Measurements from ENCODE around the gene MTMR3. TPM values are rescaled to one million over a fixed set of nuclear protein-coding genes. Genes with fewer than 3 reads are reported as not detected.

MTMR3 gene
- total RNA-seq, 2 experiments from 2014 or later = 12.2 to 14.0 TPM

DNA sequence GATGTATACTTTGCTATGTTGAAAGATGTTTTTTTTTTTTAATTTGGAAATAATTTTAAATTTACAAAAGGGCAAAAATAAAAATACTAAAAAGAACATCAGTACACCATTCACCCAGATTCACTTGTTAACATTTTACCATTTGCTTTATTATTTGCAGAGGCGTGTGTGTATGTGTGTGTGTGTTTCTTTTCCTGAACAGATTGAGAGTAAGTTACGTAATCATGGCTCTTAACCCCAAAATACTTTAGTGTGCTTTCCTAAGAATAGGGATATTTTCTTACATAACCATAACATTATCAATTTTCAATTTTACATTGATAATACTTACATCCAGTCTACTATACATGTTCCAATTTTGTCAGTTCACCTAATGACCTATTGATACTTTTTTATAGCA is 105.7 kb downstream of the MTMR3 start:
- ChIA-PET CTCF (no interaction called here), POLR2A (no interaction called here)

DNA sequence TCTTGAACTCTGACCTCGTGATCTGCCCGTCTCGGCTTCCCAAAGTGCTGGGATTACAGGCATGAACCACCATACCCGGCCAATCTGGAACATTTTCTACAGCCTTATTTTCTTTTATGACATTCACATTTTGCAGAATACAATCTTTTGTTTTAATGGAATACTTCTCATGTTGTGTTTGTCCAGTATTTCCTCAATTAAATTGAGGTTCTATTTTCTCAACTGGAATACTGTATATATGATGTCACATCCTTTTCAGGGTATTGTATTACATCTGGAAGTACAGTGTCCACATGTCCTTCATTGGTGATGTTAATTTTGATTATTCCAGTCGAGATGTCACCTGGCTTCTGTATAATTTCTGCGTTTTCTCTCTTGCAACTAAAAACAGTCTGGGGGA is 106.5 kb downstream of the MTMR3 start:
- ChIA-PET CTCF (no interaction called here), POLR2A (no interaction called here)

GRCh38 chr22:29992341-29993275 is 109.6 kb downstream of the MTMR3 start:
- ChIA-PET CTCF (no interaction called here), POLR2A (no interaction called here)

DNA sequence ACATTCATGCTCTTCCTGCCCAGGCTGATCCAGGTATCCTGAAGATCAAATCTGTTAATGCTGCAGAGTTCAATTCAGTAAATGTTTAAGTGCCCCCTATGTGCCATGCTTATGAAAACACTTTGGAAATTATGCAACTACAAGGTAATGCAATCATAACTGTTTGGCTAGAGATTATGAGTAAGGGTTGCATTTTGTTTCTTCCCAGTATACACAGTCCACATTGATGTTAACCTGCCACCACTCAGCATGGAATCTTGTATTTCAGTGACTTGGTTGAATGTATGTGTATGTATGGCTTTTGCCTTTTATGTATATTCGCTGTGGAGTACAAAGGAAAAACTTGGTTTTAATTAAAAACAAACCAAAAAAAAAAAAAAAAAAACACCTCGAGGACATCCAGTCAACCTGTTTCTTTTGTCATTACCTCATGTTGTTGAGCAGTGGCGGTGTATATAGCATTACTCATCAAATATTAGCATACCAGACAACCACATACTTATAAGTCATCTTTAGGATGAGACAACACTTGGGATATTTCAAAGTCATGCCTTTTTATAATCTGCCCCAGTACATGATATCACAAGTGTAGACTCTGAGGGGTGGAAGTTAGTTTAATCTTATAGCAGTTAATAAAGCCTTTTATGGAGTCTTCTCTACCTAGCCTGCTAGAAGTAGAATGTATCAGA is 111.2 kb downstream of the MTMR3 start:
- ChIA-PET POLR2A (no interaction called here), CTCF (no interaction called here)

DNA sequence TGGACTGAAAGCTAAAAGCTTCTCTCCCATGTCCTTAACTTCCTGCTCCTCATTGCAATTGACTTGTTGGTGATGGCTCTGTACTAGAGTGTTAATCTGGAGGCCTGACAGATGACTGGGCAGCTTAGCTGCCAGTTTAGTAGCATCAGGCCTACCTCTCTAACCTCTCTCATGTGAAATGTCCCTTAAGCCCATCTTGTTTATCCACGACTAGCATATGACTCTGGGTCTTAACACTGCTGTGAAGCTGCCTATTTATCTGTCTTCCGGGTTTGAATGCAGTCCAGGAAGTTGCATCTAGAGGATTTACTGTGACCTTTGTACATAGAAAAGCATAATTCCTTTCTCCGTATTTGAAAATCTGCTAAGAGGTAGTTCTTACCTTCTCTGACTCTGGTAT is 112.0 kb downstream of the MTMR3 start:
- POLR2A ChIA-PET = no interaction called here
- CTCF ChIA-PET = no interaction called here

DNA sequence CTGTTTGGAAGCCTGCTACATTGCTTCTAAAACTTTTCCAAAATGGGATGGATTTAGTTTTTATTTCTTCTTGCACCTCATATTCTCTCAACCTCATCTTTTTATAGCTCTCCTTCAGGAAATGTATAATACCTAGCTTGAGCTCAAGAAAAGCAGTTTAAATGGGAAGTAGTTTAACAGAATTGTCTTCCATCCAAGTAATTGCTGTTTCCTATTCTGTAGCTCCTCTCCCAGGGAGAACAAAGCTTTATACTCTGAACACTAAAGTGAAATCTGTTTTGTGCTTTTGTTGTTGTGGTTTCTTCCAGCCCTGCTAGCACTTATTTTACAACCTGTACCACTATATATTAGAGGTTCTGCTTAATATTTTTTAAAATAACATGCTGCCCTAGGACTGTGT is 114.1 kb downstream of the MTMR3 start:
- ChIA-PET CTCF (interaction anchor here (0.5 to 0.9 kb wide), 2 partner anchors 8 to 999 kb away, joined by 3 read pairs; no protein-coding TSS in a partner anchor), POLR2A (no interaction called here)

GRCh38 chr22:29997516-29997915 is 114.5 kb downstream of the MTMR3 start:
- ChIA-PET POLR2A (no interaction called here), CTCF (interaction anchor here (0.9 kb wide), 1 partner anchor 8 kb away, joined by 3 read pairs; no protein-coding TSS in a partner anchor)

DNA sequence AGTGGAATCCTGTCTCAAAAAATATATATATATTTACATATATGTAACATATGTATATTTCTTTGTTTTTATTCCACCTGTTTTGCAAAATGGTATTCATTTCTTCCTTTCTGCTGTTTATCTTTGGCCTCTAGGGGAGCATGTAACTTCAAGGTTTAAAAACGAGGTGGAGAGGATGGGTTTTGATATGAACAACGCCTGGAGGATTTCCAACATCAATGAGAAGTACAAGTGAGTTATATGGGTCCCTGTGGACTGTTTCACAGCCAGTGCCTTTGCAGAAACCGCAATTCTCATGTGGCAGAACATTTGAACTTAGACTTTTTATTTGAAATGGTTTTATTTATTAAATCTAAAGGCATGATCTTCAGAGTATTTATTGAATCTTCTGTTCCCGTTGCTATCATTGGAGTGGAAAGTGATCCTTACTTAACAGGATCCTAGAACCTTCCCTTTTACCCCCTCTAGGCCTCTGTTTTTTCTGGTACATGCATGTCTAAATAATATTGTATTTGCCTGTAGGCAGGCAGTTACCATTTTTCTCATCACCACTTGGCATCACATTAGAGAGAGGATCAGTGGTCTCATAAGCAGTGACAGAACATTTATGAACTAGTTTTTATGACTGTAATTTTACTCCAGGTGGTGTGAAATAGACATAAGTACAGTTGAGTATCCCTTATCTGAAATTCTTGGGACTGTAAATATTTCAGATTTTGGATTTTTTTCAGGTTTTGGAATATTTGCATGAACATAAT is 115.8 kb downstream of the MTMR3 start:
- ChIA-PET POLR2A (no interaction called here), CTCF (no interaction called here)

DNA sequence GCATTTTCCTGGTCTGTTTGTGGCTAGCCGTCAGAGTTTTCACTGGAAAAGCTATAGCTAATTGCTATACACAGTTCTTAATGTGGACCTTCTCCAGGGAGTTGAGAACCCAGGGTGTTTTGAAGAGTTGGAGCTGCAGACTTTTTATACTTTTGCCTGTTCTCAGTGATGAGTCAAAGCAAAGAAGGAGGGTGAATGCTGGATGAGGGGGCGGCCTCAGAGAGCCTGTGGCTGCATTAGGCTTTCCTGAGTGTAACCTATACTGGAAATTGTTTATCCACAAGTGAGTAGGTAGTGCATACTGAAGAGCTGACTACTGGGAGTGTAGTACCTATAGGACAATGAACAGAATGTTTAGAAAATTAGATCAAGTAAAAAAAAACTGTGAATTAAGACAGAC is 117.6 kb downstream of the MTMR3 start:
- POLR2A ChIA-PET = no interaction called here
- CTCF ChIA-PET = no interaction called here

DNA sequence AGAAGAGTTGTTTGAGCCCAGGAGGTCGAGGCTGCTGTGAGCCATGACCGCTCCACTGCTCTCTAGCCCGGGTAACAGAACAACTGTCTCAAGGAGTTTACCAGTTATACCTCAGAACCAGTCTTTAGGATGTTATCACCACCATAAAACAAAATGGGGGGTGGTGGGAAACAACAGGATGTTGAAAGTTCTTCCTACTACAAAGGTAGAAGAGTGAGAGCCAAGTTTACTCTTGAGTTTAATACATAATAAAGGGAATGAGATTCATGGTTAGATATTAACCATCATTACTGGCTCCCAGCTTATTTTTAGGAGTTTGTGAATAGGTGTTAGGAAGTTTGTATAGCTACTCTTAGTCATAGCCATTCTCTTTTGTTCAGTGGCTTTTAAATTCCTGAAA is 118.5 kb downstream of the MTMR3 start:
- ChIA-PET CTCF (no interaction called here), POLR2A (no interaction called here)

GRCh38 chr22:30002861-30003486 is 120.0 kb downstream of the MTMR3 start:
- ChIA-PET POLR2A (no interaction called here), CTCF (interaction anchor here (0.7 kb wide), 1 partner anchor 105 kb away, joined by 3 read pairs; no protein-coding TSS in a partner anchor)

DNA sequence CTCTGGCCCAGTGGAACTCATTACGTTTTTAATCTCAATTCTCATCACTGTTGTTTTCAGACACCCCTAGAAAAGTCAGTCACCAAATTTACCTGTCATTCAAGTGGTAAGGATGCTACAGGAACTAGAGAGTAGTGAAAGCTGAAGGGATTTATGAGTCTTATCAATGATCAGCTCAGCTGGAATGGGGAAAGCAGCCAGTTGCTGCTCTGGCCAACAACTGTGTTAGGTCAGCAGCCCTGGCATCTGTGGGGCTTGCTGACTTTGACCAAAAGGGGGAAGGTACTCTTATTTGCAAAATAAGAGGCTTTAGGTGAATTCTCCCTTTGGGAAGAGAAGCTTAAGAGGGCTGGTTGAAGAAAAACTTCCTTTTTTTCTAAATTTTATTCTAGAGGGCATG is 121.1 kb downstream of the MTMR3 start:
- CTCF ChIA-PET = interaction anchor here (1.1 kb wide), 1 partner anchor 316 kb away, joined by 3 read pairs; no protein-coding TSS in a partner anchor
- POLR2A ChIA-PET = no interaction called here

GRCh38 chr22:30004694-30005093 is 121.7 kb downstream of the MTMR3 start:
- ChIA-PET CTCF (interaction anchor here (0.9 to 1.4 kb wide), 8 partner anchors 8 to 379 kb away, joined by 3 to 5 read pairs (median 3); no protein-coding TSS in a partner anchor), POLR2A (no interaction called here)

DNA sequence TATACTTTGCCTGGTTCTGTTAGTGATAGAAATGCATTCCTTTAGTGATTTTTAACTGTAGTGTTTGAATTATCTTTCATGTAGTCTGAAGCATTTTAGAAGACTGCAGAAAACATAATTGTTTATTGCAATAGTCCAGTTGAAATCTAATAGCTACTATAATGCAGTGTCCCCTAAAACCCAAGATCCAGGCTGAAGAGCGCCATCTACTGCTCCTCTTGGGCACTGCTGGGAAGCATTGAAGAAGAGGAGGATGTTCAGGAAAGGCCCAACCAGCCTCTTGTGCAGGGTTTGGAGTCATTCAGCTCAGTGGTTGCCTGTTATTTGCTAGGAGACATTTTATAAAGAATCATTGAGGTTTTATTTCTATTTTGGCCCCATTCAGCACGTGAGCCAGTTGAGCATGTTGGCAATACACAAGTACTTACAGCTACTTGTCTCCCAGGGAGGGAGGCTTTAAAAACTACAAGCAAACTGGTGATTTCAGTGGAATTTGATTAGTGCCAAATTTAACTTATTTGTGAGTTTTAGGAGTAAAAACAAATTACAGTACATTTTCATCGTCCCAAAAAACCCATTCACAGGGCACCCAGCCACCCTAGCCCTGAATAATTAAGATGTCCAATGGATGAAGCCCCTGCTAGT is 122.4 kb downstream of the MTMR3 start:
- CTCF ChIA-PET = interaction anchor here (0.6 to 1.4 kb wide), 11 partner anchors 8 to 380 kb away, joined by 3 to 5 read pairs (median 3); no protein-coding TSS in a partner anchor
- POLR2A ChIA-PET = no interaction called here

DNA sequence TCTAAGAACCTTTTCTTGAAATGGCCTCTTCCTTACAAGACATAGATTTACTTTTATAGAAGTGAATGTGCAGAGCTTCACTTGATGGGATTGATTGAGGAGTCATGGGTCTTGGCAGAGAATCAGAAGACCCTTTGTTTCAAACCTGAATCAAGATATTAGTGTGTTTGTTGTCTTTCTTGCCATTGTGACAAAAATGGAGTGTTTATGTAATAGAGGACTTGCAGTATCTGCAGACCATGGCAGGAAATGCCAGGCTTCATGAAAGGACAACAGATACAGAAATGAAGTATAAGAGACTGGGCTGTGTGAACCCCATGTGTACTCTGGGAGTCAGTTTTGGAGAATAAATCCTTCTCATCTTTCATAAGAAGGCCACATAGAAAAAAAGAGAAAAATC is 124.4 kb downstream of the MTMR3 start:
- POLR2A ChIA-PET = no interaction called here
- CTCF ChIA-PET = interaction anchor here (0.9 kb wide), 1 partner anchor 82 kb away, joined by 3 read pairs; no protein-coding TSS in a partner anchor

DNA sequence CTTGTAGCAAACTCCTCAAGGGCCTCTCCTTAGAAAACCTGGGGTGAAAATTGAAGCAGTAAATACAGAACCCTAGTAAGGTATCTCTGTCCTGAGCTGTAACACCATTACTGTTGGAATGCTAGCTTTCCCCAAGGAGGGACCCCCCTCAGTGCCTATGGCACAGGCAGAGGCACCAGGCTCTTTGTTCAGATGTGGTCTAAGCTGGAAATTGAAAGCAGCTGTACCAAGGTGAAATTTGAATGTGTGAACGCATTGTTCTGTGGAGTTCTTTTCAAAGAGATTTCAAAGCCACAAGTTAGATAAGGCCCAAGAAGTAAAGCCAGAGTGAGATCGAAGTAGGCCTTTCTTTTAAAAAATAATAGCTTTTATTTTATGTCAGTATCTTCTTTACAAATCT is 125.4 kb downstream of the MTMR3 start:
- ChIA-PET POLR2A (no interaction called here), CTCF (no interaction called here)

- ChIA-PET POLR2A (no interaction called here), CTCF (interaction anchor here (0.6 kb wide), 1 partner anchor 471 kb away, joined by 3 read pairs; no protein-coding TSS in a partner anchor)
Observed at GRCh38 chr22:30009478-30009877, 126.5 kb downstream of the MTMR3 start.

DNA sequence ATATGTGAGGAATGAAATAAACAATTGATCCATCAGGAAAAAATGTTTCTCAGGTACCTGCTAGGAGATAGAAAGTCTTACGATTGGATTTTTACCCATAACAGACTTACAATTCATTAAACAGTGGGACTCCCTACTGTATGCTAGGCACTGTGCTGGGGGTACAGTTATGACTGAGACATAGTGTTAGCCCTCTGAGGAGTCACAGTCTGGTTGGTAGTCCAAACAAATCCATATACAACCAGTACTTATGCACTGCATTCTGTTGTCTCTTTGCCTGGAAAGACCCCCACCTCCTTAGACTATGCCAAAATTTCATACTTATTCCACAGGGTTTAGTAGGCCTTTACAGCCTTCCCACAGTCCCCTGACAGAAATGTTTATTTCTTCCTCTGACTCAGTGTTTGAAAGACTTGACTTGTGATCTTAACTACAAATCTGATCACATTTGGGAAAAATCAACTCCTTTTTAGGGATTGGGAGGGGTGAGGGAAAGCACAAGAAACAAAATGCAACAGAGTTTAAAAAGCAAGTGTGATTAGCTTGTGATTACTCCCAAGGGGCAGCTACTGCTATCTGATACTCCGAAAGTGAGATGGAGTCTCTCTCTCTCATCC is 127.9 kb downstream of the MTMR3 start:
- CTCF ChIA-PET = no interaction called here
- POLR2A ChIA-PET = no interaction called here

- ChIA-PET CTCF (no interaction called here), POLR2A (no interaction called here)
Observed at GRCh38 chr22:30013201-30013600, 130.2 kb downstream of the MTMR3 start.

Measured in activated CD8-positive, alpha-beta memory T cell treated with anti-CD3 and anti-CD28 coated beads for 36 hours (primary cell).